Cerebellar nuclear complex (tissue), 1 donor: ENCODE measurements around the gene RAI1.

Experiments used
- DNase-seq, 2 experiments: peaks; one replicate each; lab custom pipeline; 2025; lab: John Stamatoyannopoulos, UW

RAI1 gene

DNA sequence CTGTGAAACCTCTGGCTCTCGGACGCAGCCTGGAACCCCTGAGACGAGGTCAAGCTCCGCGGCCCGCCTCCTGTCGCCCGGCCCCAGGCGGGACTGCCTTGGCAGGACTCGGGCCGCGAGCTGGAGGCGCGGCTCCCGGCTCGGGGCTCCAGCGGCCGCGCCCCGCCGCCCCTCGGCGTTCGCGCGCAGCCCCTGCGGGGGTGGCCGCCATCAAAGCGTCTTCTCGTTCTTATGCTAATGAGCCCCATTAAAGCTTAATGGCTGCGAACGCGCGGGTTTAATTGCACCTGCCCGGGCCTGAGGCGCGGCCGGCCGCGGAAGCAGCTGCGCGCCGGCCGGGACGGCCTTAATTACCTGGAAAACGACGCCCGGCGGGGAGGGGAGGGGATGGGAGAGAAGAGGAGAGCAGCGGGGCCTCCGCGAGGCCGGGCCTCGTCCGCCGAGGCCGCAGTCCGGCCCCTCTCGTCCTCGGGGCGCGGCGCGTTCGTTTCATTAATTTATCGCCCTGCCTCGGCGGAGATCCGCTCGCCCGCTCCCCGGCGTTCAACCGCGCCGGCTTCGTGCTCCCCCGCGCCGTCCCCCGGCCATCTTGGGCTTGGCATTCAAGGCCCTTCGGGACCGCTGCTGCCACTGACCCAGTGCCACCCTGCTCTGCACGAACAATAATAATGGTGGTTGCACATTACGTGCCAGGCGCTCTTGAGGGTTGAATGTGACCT, 19.2 kb downstream of the RAI1 start:
- DNase-seq = no peak

DNA sequence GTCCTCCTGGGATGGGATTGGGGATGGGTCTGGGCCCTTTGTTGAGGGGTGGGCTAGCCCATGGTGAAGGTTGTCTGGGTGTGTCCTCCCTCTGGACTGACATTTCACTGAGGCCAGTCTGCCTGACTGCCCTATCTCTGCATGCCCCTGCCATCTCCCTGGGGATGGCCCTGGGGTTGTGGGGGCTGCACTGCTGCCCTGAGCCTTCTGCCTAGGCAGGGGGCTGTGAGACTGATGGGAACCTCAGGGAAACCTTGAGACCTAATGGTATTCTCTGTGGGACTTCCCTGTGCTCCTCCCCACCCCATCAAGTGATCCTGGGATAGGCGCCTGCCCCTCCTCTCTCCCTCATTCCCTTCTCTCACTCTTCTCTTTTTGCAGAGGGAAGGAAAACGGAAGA, 19.9 kb downstream of the RAI1 start:
- DNase-seq = no peak

DNA sequence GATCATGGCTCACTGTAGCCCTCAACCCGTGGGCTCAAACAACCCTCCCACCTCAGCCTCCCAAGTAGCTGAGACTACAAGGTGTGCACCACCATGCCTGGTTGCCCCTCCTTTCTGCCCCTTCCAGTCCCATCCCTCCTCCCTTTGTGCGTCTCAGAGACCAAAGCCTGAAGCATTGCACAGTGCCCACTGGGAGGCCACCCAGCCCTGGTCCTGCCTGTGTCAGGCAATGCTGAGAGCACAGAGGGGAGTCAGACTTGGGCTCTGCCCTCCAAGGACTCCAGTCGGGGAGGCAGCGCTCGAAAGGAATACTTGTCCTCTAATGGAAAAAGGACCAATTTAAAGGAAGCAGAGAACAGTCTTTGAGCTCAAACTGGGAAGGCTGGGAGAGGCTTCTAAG, 20.4 kb downstream of the RAI1 start:
- no peak for DNase-seq

DNA sequence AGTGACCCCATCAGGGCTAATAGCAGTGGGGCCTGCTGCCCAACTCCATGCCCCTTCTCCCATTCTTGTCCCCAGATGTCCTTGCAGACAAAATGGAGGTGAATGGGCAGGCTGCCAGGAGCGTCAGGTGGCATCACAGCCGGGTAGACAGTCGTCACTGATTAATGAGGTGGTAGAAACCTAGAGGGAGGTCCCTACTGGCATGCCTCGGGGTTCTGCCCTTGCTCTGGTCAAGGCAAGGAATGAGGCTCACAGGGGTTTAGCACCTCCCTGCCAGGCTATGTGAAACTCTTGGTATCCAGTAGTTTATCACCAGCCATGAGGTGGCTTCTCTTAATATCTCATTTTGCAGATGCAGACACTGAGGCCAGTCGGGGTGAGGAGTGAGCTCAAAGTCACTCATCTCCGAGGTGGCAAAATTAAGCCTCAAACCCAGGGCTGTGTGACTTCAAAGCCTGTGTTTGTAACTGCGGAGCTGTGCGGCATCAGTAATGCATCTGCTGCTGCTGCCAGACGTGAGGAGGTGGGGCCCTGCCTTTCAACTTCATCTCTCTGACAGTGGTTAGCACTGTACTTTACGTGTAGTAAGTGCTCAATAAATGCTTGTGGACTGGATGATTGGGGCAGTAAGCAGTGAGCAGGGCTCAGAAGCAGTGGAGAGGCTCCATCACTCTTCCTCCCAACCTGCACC, 21.3 kb downstream of the RAI1 start:
- DNase-seq = no peak

DNA sequence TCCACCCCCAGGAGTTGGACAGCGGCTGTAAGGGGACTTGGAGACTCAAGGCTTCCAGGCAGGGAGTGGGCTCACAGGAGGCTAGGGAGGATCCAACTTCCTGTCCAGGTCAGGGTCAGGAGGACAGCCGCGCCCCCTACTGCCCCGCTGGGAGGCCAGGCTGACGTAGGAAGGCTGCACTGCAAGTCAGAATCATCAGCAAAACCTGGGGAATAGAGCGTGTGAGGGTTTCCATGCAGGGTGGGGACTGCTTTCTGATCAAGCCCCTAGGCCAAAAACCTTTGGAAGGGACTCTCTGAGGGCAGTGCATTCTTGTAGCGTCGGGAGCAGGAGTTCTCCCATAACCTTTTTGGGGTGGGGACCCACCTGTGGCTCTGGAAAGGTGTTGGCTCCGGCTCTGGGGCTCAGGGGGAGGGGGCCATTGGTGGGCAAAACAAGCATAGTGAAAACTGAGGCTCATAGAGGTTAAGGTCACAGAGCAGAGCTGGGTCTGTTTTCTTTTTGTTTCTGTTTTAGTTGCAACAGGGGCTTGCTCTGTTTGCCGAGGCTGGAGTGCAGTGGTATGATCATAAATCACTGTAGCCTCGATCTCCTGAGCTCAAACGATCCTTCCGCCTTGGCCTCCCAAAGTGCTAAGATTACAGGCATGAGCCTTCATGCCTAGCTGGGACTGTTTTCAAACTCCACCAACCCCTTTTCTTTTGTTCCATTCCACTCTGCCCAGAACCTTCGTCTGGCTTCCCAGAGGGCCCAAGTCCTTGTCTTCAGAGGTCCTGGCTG, 22.1 kb downstream of the RAI1 start:
- no peak for DNase-seq

DNA sequence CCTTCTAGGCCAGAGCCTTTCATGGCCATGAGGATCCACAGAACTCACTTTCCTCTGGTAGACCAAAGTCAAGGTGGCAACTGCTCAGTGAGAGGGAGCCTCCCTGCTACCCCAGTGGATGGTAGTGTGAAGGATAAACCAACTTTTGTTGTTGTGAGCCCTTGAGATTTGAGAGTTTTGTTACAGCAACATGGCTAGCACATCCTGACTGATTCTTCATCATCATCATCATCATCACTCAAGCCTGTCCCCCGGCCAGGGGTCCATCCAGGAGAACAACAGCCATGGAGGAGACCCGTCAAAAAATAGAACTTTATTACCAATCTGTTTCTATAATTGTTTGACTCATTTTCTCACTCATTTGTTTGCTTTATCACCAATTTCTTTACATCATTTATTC, 23.7 kb downstream of the RAI1 start:
- no peak for DNase-seq

DNA sequence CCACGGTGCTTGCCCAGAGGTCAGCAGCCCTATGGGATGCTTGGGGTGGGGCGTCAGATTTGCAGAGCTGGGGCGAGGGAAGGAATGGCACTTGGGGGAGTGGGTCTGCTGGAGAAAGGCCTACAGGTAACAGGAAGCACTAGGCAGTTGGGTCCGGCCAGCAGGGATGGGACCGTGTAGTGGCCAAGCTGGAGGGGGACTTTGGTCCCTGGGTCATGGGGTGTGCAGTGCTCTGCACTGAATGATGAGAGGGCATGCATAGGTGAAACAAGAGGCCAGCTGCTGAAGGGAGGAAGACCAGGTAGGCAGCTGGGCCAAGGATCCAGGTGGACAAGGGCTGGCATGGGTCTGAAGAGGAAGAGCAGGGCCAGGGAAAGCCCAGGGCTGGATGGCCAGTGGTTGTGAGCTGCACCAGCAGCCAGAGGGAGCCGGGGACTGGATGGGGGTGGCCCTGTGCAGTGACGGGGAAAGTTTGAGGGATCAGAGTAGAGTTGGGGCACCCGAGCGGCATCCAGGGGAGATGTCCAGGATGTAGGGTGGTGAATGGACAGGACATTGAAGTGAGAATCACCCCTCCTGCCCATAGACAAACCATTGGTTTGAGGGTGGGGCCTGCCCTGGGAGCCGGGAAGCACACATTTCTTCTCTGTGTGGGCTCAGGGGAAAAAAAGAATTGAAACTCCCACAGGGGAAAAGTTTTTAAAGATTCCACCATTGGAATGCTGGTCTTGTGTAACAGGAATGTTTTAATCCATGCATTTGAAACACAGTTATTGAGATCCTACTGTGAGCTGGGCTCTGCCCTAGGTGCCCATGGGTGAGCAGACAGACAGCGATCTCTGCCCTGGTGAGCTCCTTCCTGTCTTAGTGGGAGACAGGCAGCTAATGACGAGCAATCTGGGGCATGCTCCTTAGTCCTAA, 25.1 kb downstream of the RAI1 start:
- no peak for DNase-seq

DNA sequence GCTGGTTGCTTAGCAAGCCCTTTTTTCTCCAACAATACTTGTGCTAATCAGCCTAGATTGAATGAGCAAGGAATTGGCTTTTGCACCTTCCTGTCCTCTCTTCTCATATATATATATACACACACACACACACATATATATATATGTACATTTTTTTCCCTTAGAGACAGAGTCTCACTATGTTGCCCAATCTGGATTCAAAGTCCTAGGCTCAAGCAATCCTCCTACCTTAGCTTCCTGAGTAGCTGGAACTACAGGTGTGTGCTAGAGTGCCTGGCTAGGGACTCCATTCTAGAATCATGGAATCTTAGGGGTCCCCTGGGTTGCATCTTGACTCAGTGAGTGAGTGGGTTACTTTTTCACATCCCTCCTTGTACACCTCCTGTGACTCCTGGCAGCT, 27.0 kb downstream of the RAI1 start:
- no peak for DNase-seq

DNA sequence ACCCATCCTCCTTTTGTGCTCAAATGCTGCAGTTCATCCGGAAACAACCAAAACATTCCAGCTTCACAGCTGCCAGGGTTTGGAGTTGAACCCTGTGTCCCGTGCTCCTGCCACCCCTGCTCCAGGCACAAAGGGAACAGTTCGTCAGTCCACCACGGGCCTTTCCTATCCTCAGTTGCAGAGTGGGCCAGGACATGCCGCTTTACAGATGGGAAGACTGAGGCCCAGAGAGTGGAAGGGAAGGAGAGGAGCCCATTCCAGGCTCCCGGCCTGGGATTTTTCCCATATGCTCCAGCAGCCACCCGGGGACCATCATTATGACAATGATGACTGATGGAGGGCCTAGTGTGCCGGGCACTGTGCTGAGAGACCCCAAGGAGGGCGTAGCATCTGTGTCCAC, 27.6 kb downstream of the RAI1 start:
- no peak for DNase-seq

DNA sequence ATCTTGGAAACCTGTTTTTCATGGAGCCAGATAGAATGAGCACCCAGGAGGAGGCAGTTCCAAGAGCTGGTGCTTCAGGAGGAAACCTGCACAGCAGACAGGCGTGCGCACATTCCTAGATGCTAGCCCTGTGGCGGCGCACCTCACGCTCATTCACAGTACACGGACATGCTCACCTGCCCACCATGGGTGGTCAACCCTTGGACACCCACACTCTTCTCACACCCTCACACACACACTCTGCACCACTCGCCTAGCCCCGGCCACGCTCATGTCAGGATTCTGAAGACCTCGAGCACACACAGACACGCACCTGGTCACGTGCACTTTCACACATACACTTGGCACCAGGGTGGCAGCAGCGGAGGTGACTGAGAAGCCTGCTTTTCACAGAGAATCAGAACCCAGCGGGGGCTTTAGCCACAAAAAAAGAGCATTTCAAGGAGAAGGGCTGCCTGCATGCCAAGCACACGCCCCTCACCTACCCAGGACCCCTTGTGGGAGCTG, 28.6 kb downstream of the RAI1 start:
- DNase-seq = no peak

DNA sequence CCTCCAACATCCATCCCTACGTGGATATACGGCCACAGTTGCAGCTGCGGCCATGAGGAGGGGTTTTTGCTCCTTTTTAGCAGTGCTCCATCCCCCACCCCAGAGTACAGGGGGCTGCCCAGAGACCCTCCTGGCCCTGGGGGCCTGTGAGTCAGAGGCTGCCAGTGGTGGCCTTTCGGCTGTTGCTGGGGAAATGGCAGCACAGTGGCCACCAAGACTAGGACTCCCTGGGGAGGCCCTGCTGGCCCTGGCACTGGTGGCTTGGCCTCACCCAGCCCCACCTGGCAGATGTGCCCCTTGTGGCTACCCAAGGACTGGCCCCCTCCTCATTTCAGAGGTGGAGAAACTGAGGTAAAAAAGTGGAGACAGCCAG, 29.1 kb downstream of the RAI1 start:
- no peak for DNase-seq

DNA sequence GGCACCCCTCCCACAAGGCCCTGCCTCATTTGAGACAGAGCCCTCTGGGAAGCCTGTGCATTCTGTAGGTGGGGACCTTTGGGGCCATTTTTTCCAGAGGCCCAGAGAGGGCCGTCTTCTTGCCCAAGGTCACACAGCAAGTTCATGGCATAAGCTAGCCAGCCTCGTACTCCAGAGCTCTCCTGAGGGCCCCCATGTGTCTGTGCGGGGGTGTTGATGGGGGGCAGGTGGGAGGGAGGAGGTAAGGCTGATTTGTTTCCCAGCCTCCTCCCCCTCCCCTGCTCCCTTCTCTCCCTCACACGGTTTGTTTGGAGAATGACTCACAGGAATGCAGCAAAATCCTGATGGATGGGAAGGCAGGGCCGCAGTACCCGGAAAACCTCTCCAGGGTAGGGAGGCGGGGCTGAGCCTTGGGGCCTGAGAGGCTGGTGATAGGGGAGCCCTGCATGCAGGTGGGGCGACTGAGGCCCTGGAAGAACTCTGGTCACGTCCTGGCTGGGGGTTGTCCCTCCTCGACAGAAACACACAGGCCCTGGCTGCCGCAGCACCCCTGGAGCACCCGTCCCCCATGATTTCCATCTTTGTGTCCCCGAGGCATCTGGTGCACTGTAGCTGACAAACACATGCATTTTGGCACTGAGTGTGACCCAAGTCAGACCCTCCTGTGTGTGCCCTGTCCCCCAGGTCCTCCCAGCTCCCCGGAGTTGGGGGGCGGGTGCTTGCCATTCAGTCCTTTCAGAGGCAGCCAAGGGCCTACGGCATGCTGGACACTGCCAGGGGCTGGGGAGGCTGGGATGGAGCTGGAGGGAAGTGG, 29.7 kb downstream of the RAI1 start:
- no peak for DNase-seq

DNA sequence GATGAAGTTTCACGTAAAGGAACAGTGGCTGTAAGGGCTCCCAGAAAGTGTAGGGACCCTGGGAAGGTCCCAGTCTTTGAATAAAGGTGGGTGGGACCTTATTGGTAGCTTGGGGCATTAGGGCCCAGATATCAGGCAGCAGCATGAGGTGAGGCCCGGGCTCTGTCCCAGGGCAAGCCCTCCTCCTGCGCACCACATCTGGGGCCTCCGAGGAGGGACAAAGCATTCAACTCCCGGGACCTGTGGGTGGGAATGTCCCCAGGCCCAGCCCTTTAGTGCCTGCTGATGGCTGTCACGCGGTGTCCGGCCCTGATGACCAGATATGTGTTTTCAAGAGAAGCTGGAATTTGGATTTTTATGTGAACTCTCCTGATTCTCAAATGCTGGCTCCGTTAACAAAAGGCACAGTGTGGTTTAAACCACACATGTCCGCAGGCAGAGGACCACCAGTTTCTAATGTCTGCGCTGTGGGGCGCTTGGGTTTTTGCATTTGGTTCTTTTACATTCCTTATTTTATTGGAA, 30.4 kb downstream of the RAI1 start:
- no peak for DNase-seq

DNA sequence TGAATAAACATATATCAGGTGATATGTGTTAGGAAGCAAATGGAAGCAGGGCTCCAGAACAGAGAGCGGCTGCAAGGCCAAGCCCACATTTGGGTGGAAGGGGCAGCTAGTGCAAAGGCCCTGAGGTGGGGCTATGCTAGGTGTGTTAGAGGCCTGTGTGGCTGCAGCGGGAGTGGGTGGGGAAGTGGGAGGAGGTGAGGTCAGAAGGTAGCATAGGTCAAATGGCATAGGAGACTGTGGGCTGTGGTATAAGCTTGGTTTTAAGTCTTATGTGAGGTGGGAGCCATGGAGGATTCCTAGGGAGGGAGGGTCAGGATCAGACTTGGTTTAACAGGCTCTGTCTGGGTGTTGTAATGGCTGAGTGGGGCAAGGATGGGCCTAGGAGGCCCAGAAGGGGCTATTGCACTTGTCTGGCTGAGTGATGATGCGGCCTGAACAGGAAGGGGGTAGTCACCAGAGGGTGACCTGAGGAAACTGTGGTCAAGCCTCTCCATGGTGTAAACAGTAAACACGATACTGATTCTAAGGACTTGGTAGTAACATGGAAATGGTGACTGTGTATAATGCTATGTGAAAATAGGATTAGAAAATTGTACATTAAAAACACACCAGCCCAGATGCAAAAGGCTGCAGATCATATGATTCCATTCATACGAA, 31.1 kb downstream of the RAI1 start:
- no peak for DNase-seq

DNA sequence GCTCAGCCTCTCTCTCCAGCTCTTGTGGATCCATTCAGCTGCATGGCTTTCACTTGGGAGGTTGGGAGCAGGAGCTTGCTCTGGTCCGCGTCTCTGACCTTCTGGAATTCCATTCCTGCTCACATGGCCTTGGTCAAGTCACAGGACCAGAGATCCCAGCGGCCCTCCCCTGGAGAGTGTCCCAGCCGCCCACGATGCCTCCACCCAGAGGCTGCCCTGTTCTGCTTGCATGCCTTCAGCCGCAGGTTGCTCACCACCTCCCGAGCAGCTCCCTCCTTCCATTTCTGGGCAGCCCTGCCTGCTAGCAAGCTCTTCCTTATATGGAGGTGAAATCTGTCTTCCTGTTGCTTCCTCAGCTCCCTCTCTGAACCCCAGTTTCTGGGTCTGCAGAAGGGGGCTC, 32.6 kb downstream of the RAI1 start:
- no peak for DNase-seq

DNA sequence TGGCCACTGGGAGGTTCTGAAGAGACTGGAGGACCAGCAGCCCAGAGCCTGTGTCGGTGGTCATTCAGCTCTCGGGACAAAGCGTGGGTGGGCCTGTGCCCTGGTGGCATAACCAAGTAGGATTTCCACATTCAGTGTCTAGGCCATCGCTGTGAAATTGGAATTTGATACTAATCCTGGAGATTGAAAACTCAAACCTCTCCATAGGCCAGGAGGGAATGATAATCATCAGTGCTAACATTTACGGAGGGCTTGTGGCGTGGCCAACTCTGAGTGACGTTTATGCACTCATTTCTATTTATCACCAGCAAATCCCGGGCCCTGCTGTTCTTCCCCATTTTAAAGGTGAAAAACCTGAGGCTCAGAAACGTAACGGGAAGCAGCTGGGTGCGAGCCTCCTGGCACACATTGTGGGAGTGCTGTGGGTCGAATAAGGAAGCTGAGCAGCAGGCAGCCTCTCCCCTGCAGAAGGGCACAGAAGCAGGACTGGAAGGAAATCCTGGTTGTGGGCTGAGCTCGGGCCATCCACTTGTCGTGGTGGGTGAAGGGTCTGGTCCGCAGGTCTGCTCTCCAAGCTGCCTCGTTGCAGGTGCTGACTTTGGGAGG, 33.1 kb downstream of the RAI1 start:
- no peak for DNase-seq

DNA sequence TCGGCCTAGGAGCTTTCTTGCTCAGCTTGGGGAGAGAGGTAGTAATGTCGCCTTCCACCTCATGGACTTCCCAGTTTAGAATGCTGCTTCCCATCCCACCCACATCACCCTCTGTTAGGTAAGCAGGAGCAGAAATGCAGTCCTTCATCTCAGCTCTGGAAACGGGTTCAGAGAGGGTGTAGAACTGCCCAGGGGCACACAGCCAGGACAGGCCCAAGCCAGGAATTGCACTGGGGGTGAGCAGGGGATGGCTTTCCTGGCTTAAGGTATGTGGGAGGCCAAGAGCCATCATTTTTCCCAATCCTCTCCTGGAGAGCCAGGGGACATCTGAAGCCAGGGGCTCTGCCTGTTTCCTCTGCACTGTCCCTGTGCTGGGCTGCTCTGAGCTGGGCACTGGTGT, 33.6 kb downstream of the RAI1 start:
- DNase-seq = no peak

DNA sequence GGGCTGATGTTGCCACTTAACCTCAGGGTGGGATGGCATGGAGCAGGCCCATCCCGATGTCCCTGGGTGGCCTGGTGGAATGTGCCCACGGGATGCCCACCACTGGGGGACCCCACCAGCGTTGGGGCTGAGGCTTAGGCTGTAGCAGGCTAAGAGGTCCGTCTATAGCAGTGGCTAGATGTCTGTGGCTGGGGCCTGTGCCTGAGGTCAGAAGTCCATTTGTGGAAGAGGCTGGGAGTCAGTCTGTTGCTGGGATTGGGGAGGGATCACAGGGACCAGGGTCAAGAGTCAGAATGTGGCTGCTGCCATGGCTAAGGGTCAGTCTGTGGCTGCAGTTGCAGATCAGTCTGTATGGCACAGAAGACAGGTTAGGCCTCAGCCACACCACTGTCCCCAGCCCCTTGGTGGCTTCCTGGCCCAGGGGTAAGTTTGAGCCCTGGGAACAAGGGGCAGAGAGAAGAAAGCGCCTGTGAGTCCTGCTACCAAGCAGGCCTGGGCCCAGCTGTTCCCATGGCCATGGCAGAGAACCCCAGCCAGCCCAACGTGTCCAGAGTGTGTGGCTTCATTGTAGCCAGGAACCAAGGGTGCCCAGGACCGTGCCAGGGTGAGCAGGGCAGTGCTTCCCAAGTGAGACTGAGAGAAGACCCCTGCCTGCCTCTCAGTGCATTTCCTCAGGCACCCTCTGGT, 35.7 kb downstream of the RAI1 start:
- DNase-seq = no peak

DNA sequence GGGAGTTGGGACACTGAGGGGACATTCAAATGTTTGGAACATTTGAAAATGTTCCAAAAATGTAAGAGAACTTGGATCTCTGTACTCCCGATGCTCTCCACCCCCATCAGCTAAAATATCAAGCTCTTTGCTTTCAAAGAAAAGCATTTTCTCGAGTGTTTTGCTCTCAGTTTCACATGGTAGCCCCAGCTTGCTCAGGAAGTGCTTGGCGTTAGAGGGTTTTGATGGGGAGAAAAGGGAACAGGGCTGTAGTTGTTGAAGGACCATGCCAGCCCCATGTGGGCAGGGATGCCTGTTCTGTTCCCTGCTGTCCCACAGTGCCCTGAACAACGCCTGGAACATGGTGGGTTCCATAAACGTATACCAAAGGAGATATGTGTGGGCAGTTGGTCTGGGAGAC, 37.0 kb downstream of the RAI1 start:
- no peak for DNase-seq
